GM18951 (cell line): ENCODE data around the gene MEN1.

Experiments
- POLR2A ChIP-seq: IDR thresholded peaks from 4 replicates; pipeline ENCODE4 v1.6.1; 2011; ENCODE audit warnings: mild to moderate bottlenecking; ENCODE audit not compliant: insufficient read length, insufficient read depth; ENCODE audit errors: extremely low read depth
- in situ Hi-C: fragments of 300-500 bp; cut with MboI; formaldehyde crosslinking; loops from one replicate; pipeline ENCODE4 v1.12.0; 2022; ENCODE audit warnings: low sequenced_read_pairs, mixed read lengths, inconsistent platforms; ENCODE audit not compliant: unreplicated experiment

MEN1 gene

GRCh38 chr11:64841592-64842365, 31.4 kb upstream of the MEN1 start:
- TF ChIP-seq POLR2A = no peak
- in situ Hi-C loops = no loop called here

- in situ Hi-C loops = no loop called here
- no peak for TF ChIP-seq POLR2A
Observed at GRCh38 chr11:64839887-64840782, 29.8 kb upstream of the MEN1 start.

- in situ Hi-C loops = no loop called here
- no peak for TF ChIP-seq POLR2A
Observed at GRCh38 chr11:64839335-64839734, 29.0 kb upstream of the MEN1 start.

GRCh38 chr11:64838600-64839334, 28.4 kb upstream of the MEN1 start:
- in situ Hi-C loops = no loop called here
- no peak for TF ChIP-seq POLR2A

GRCh38 chr11:64837887-64838351, 27.6 kb upstream of the MEN1 start:
- no peak for TF ChIP-seq POLR2A
- in situ Hi-C loops = no loop called here

GRCh38 chr11:64836448-64837072, 26.2 kb upstream of the MEN1 start:
- in situ Hi-C loops = no loop called here
- no peak for TF ChIP-seq POLR2A

- in situ Hi-C loops = no loop called here
- no peak for TF ChIP-seq POLR2A
Observed at GRCh38 chr11:64835616-64836447, 25.5 kb upstream of the MEN1 start.

GRCh38 chr11:64834723-64835615, 24.6 kb upstream of the MEN1 start:
- in situ Hi-C loops = no loop called here

GRCh38 chr11:64834031-64834722, 23.8 kb upstream of the MEN1 start:
- TF ChIP-seq POLR2A = no peak
- in situ Hi-C loops = no loop called here

More at GRCh38 chr11:64834723-64835615, 24.6 kb upstream of the MEN1 start:
- TF ChIP-seq POLR2A = no peak

- in situ Hi-C loops = no loop called here
- no peak for TF ChIP-seq POLR2A
Observed at GRCh38 chr11:64833509-64833908, 23.2 kb upstream of the MEN1 start.

GRCh38 chr11:64833198-64833502, 22.8 kb upstream of the MEN1 start:
- no peak for TF ChIP-seq POLR2A
- in situ Hi-C loops = no loop called here
